Heart left ventricle (tissue), 13 donors: ENCODE results near the gene PIP4K2A.

Source experiments
- CTCF ChIP-seq, 12 donors: fragments of 200-600 bp; sonication (generic) in 4 of 12; IDR thresholded peaks; one replicate each; pipeline versions ENCODE4 v1.5.0 to v1.8.0; 2018 to 2022; ENCODE audit warnings: antibody characterized with exemption in 12 of 12, mild to moderate bottlenecking in 5 of 12
- POLR2A ChIP-seq, 2 donors: fragments of 450-650 bp; IDR thresholded peaks; one replicate each; pipeline ENCODE4 v1.6.1; 2017; ENCODE audit warnings: antibody characterized with exemption in 2 of 2, mild to moderate bottlenecking in 2 of 2, moderate library complexity in 2 of 2
- donor health status: ischemic (EF 13 %, LVEDD 7.1; RV severe dilation, severe dysfunction).
- donor health status: DM: no; HTN: yes; CAD: no.
- donor health status: DM: no; HTN: no; CAD: no.
- donor health status: ischemic (EF 25% LVEDD 6.9; RV normal size, moderate dysfunction).
- donor health status: ischemic (EF 25% LVEDD 5.7; RV mildly dilated, moderate dysfunction).
- donor health status: ischemic (EF 35%, LVEDD 5.7; RV mildly dilated, moderate dysfunction).
- donor health status: nonischemic (EF 11% LVEDD 7.7; RV severe dilation, severe dysfunction).
- donor health status: DM: yes; HTN: yes; CAD: no.
- donor health status: PGD.
- donor health status: ischemic (EF 29% LVEDD 5.4; RV normal size, mild dysfunction).
- donor health status: nonischemic (EF 23%, LVEDD 6.1; RV moderate dilation, normal function).

GRCh38 chr10:22589851-22590514 is 124.4 kb downstream of the PIP4K2A start:
- no peak for TF ChIP-seq POLR2A (IDR thresholded peaks at IDR 0.05)
- no peak for TF ChIP-seq CTCF (IDR thresholded peaks at IDR 0.05)
